Brain microvascular endothelial cell (primary cell): ENCODE results near the gene CDH13.

Experiments used
- DNase-seq: peaks from one replicate; pipeline ENCODE4 v3.0.0-alpha.2; 2020
- H3K27ac ChIP-seq: fragments of 250-450 bp; sonication (Bioruptor Pico); 2 replicates; pipeline ENCODE4 v1.5.1; 2020; ENCODE audit warnings: mild to moderate bottlenecking, moderate library complexity
- H3K27me3 ChIP-seq: fragments of 250-450 bp; sonication (Bioruptor Pico); replicated peaks from 2 replicates; pipeline ENCODE4 v1.5.1; 2020; ENCODE audit warnings: mild to moderate bottlenecking
- H3K36me3 ChIP-seq: fragments of 250-450 bp; sonication (Bioruptor Pico); replicated peaks from 2 replicates; pipeline ENCODE4 v1.5.1; 2020; ENCODE audit warnings: mild to moderate bottlenecking
- H3K4me3 ChIP-seq: 2 replicates; pipeline ENCODE4 v1.5.1; 2011; ENCODE audit warnings: low read depth, mild to moderate bottlenecking, control low read depth, low read length, moderate library complexity
- CTCF ChIP-seq: IDR thresholded peaks from 2 replicates; pipeline ENCODE4 v1.5.1; 2011; ENCODE audit warnings: low read depth, mild to moderate bottlenecking, moderate library complexity, low read length, control low read depth, inconsistent platforms; ENCODE audit errors: missing control alignments
- in situ Hi-C: cut with HindIII; loops from 2 replicates; pipeline ENCODE4 v1.10.0; 2017; ENCODE audit warnings: low sequenced_read_pairs, low pct_ligation_motif_present

The CDH13 gene

GRCh38 chr16:83510906-83511305 is 884.1 kb downstream of the CDH13 start:
- no peak overlapping the region for H3K27ac ChIP-seq
- no peak for TF ChIP-seq CTCF
- in situ Hi-C loops = loop anchor here (25.0 kb wide), 1 partner anchor 176 kb away; no protein-coding TSS in a partner anchor

GRCh38 chr16:83513008-83513755 is 886.4 kb downstream of the CDH13 start:
- DNase-seq = peak; percentile 93
- in situ Hi-C loops = loop anchor here (25.0 kb wide), 1 partner anchor 174 kb away; no protein-coding TSS in a partner anchor
- Histone ChIP-seq H3K36me3 (no peaks in the 10 kb centered on the region), H3K27me3 (no peaks in the 10 kb centered on the region), H3K27ac (peak overlapping the region; percentile 71), H3K4me3 (no peak overlapping the region)
- TF ChIP-seq CTCF = no peak

More at GRCh38 chr16:83510906-83511305, 884.1 kb downstream of the CDH13 start:
- no peaks in the 10 kb centered on the region for H3K36me3 ChIP-seq
- DNase-seq = no peak
- no peak overlapping the region for H3K4me3 ChIP-seq
- no peaks in the 10 kb centered on the region for H3K27me3 ChIP-seq

GRCh38 chr16:83515395-83515794 is 888.6 kb downstream of the CDH13 start:
- Histone ChIP-seq H3K27ac (no peak overlapping the region), H3K4me3 (no peak overlapping the region), H3K27me3 (no peaks in the 10 kb centered on the region), H3K36me3 (no peaks in the 10 kb centered on the region)
- in situ Hi-C loops = loop anchor here (25.0 kb wide), 1 partner anchor 172 kb away; no protein-coding TSS in a partner anchor
- TF ChIP-seq CTCF = no peak
- no peak for DNase-seq

- Histone ChIP-seq H3K4me3 (no peak overlapping the region), H3K36me3 (no peaks in the 10 kb centered on the region), H3K27ac (no peak overlapping the region), H3K27me3 (no peaks in the 10 kb centered on the region)
- no peak for DNase-seq
- in situ Hi-C loops = loop anchor here (25.0 kb wide), 1 partner anchor 170 kb away; no protein-coding TSS in a partner anchor
- no peak for TF ChIP-seq CTCF
Observed at GRCh38 chr16:83516931-83517330, 890.2 kb downstream of the CDH13 start.

GRCh38 chr16:83517398-83517797 is 890.6 kb downstream of the CDH13 start:
- no peak for TF ChIP-seq CTCF
- no peaks in the 10 kb centered on the region for H3K27me3 ChIP-seq
- no peak overlapping the region for H3K27ac ChIP-seq
- no peaks in the 10 kb centered on the region for H3K36me3 ChIP-seq
- H3K4me3 ChIP-seq = no peak overlapping the region
- DNase-seq = no peak
- in situ Hi-C loops = loop anchor here (25.0 kb wide), 1 partner anchor 170 kb away; no protein-coding TSS in a partner anchor

- Histone ChIP-seq H3K27me3 (no peaks in the 10 kb centered on the region), H3K27ac (no peak overlapping the region), H3K4me3 (no peak overlapping the region), H3K36me3 (no peaks in the 10 kb centered on the region)
- no peak for TF ChIP-seq CTCF
- in situ Hi-C loops = loop anchor here (25.0 kb wide), 1 partner anchor 167 kb away; no protein-coding TSS in a partner anchor
- DNase-seq = no peak
Observed at GRCh38 chr16:83520596-83520995, 893.8 kb downstream of the CDH13 start.
